Measurements from ENCODE around the gene NANOS3.

DNA sequence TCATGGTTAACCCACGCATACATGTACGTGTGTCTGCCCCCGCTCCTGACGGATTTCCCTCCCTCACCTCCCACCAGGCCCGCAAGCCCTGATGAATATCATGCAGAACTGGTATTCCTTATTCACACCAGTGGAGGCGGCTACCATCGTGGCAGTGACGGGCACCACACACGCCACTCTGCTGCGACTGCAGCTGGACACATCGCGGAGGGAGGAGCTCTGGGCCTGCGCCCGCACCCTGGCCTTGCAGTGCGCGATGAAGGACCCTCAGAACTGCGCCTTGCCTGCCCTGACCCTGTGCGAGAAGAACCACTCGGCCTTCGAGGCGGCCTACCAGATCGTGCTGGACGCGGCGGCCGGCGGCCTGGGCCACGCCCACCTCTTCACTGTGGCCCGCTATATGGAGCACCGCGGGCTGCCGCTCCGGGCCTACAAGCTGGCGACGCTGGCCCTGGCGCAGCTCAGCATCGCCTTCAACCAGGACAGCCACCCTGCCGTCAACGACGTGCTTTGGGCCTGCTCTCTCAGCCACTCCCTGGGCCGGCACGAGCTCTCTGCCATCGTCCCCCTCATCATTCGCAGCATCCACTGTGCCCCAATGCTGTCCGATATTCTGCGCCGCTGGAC is 46.7 kb upstream of the NANOS3 start:
- TF ChIP-seq GATA2 (IDR thresholded peaks at IDR 0.05; ENCODE audit: low read depth, low read length) = no peak
- TF ChIP-seq GATA3 (IDR thresholded peaks at IDR 0.05; ENCODE audit: low read depth, low read length) = no peak
